HG03103 (cell line): Measurements from ENCODE around the gene TMC4.
"Not testable (repeated sequence)": the region's sequence is repeated elsewhere in the genome, so short reads cannot be mapped to it uniquely, and the experiment has no call there.

ENCODE experiments used
- ATAC-seq: cut with Tn5 transposase; IDR thresholded peaks from one replicate; pipeline ENCODE4 v1.9.1; 2021; ENCODE audit warnings: low read depth; ENCODE audit not compliant: unreplicated experiment

TMC4 gene

DNA sequence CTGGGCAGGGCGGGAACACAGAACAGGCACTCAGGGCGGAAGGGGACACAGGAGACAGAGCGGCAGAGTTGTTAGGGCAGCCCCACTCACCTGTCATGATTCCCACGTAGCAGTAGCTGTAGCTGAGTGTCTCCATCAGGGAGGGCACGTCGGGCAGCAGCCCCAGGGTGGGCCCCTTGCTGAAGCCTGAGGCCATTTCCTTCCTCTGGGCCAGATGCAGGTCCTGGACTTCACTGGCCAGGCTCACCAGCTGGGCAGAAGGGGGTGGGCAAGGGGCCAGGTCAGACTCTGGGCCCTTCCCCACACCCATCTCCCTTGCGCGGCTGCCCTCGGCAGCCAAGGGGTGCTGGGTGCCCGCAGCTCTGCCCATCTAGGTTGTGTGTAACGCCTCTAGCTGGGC, 10.5 kb upstream of the TMC4 start:
- no peak for ATAC-seq

- ATAC-seq, result not testable (repeated sequence)
Observed at GRCh38 chr19:54181894-54182293, 8.9 kb upstream of the TMC4 start.

DNA sequence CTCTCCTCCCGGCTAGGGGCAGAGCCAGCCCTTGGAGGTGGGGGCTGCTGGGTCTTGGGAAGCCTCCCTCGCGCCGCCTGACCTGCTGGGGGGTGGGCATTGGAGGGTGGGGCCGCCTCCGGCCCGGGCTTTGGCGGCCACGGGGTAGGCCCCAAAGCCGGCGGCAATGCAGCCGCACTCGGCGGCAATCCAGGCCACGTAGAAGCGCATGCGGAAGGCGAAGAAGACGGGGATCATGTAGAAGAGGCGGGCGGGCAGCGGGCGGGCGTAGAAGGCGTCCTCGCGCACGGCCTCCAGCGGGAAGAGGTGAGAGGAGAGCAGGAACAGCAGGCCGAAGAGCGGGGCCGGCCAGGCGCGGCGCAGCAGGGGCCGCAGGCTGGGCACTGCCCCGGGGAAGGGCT, 7.7 kb upstream of the TMC4 start:
- no peak for ATAC-seq

DNA sequence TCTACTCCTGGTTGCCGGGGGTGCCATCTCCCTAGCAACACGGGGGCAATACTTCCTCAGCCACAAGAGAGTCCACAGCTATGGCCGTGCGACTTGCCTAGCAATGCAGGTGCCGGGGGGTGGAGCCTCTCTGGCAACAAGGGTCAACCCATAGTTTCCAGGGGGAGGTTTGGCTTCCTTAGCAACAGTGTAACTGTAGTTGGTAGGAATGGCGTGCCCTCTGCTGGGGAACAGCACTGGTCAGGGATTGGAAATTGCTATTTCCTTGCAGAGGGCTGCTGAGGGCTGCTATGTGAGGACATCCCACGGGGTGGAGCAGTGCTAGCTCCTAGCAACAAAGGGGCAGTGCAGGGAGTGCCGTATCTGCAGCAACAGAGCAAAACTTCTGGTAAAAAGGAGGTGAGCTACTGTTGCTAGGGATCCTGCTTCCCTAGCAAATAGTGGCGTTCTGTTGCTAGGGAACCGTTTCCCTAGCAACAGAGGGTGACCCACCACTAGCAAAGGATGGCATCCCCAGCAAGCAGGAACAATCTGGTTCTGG, 7.0 kb upstream of the TMC4 start:
- ATAC-seq, result no peak

- ATAC-seq, result no peak
Observed at GRCh38 chr19:54179262-54179852, 6.4 kb upstream of the TMC4 start.

DNA sequence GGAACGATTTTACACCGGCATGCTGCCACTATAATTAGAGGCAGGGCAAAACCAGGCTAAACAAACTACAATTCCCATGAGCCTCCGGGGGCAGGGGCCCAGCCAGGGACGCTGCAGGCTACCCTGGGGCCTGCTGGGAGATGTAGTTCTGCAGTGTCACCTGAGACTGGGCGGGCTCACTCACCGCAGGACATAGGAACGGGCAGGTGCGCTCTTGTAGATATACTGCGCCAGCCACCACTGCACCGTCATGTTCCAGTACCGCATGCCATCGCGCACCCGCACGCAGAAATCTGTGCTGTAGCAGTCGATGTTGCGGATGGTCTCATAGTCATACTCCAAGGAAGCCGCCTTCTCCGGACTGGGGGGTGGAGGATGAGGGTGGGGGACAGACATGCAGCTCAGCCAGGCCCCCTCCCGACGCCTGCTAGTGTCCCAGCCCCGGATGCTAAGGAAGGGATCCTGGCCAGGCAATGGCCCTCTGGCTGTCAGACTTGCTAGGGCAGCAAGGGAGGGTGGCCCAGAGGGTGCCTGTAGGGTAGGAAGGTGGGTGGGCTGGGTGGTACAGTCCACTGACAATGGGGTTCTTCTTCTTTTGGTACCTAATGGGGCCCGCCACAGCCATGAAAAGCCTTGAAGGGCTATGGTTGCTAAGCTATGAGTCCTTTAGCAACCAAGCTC, 5.8 kb upstream of the TMC4 start:
- no peak for ATAC-seq

DNA sequence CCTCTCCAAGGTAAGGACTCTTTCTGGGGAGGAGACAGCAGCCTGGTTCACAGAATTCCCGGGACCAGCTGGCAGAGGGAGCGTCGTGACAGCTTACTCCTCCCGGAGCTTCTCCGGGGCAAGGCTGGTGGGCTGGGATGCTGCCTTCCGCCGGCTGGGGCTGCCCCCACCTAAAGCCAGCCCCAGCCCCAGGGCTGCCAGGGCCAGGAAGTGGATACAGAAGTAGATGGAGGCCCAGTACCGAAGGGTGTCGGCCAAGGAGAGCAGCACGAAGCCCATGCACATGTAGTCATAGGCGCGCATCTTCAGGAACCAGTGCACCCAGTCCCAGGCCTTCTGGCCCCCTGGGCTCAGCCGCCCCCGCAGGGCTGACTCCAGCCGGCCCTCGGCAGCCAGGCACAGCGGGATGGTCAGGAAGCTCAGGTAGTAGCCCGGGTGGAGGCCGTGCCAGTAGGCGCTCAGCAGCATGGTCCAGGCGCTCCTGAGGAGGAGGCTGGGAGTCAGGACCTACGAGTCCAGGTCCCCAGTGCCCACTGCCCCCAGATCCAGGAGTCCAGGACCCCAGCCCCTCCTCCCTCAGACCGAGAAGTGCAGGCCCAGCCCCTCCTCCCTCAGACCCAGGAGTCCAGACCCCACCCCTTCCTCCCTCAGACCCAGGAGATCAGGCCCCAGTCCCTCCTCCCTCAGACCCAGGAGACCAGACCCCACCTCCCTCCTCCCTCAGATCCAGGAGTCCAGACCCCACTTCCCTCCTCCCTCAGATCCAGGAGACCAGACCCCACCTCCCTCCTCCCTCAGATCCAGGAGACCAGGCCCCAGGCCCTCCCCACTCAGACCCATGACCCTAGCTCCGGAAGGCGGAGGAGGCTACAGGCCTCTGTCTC, 1.2 kb upstream of the TMC4 start:
- ATAC-seq, result no peak

GRCh38 chr19:54173359-54173699, 369 bp upstream of the TMC4 start:
- ATAC-seq, result no peak

GRCh38 chr19:54171736-54172431, 1.1 kb downstream of the TMC4 start:
- ATAC-seq, result not testable (repeated sequence)

DNA sequence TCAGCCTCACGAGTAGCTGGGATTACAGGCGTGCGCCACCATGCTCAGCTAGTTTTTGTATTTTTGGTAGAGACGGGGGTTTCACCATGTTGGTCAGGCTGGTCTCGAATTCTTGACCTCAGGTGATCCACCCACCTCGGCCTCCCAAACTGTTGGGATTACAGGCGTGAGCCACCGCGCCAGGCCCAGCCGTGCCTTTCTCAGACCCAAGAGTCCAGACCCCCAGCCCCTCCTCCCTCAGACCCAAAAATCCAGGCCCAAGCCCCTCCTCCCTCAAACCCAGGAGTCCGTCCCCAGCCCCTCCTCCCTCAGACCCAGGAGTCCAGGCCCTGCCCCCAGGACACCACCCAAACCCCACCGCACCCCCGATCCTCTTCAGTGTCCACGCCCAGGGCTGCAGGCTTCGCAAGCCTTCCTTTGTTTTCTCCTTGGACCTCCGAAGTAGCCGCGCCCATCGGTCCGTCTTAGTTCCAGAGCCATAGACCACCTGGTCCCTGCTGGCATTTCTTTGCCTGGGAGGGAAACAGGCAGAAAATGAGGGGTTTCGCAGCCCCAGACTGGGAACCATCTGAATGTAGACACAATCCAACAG, 3.7 kb downstream of the TMC4 start:
- ATAC-seq, result no peak

DNA sequence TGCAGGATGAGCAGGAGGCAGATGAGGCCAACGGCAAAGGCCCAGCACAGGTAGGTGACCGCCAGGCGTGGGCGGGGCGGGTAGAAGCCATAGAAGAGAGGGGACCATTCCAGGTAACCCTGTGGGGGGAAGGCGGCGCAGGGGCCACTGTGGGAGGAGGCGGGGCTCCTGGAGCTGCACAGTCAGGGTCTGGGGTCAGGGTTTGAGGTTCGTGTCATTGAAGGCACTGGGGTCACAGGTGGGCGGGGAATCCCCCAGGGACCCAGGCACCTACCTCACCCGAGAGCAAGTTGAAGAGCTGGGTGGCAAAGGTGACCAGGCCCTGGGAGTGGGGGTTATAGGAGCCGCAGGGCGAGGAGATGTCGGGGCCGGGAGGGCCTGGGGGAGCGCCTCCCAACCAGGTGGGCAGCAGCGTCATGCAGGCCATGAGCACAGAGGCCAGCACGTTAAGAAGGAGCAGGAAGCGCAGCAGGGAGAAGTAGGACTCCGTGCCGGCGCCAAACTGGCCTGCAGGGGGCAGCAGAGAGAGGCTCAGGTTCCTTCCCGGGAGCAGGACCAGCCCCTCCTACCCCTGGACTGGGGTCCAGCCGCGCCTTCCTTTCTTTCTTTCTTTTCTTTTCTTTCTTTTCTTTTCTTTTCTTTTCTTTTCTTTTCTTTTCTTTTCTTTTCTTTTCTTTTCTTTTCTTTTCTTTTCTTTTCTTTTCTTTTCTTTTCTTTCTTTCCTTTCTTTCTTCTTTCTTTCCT, 4.6 kb downstream of the TMC4 start:
- no peak for ATAC-seq

DNA sequence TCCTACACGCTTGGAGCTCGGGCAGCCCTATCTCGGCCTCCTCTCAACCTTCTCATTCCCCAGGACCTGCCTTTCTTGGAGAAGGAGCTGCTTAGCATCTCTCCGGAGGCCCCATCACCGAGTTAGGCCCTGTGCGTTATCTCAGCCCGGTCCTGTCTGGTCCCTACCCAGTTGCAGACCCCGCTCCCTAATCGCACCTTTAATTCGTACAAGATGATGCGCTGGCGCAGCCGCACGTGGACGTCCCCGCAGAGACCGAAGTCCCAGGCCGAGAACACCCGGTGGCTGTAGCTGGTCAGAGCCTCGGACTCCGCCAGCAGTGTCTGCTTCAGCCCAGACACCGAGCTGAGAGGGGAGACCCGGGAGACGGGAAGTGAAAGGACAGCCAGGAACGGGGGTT, 7.7 kb downstream of the TMC4 start:
- ATAC-seq, result no peak

GRCh38 chr19:54164369-54165068, 8.4 kb downstream of the TMC4 start:
- ATAC-seq, result no peak

GRCh38 chr19:54162884-54163283, 10.1 kb downstream of the TMC4 start:
- ATAC-seq, result no peak

- ATAC-seq, result no peak
Observed at GRCh38 chr19:54162241-54162805, 10.6 kb downstream of the TMC4 start.

DNA sequence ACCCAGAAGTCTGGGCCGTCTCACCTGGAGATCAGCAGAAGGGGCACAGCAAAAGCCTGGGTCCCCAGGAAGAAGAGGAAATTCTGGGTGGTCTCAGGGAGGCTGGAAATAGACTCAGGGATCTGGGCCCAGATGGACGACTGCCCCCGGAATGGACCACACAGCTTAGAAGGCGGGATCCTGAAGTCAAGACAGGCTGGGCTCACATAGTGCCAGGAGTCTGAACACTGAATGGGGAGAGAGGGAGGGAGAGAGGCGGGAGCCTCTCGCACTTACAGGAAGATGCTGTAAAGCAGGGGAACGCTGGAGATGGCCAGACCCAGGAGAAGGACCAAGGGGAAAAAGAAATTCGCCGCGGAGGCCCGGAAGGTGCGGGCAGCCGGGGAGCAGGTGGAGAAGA, 12.1 kb downstream of the TMC4 start:
- no peak for ATAC-seq

- ATAC-seq, result peak; percentile 1
Observed at GRCh38 chr19:54160182-54160811, 12.7 kb downstream of the TMC4 start.
